ENCODE data around the gene PUS10.
"Not testable (repeated sequence)": the region's sequence is repeated elsewhere in the genome, so short reads cannot be mapped to it uniquely, and the experiment has no call there.

DNA sequence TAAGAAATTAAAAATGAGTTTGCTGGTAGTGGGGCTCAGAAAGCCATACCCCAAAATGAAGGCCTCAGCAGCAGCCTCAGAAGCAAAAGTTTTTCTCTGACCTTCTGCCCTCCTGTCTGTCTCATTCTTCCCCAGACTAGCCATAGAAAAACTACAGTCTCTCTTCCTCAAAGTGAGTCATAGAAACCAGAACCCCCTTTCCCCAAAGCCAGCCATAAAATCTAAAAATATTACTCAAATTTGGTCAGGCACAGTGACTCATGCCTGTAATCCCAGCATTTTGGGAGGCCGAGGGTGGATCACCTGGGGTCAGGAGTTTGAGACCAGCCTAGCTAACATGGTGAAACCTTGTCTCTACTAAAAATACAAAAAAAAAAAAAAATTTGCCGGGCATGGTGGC, 5.8 kb downstream of the PUS10 start:
- TF ChIP-seq POLR2AphosphoS5 (IDR thresholded peaks at IDR 0.05; ENCODE audit: low read depth): not testable (repeated sequence)
- TF ChIP-seq, protein P1, sequence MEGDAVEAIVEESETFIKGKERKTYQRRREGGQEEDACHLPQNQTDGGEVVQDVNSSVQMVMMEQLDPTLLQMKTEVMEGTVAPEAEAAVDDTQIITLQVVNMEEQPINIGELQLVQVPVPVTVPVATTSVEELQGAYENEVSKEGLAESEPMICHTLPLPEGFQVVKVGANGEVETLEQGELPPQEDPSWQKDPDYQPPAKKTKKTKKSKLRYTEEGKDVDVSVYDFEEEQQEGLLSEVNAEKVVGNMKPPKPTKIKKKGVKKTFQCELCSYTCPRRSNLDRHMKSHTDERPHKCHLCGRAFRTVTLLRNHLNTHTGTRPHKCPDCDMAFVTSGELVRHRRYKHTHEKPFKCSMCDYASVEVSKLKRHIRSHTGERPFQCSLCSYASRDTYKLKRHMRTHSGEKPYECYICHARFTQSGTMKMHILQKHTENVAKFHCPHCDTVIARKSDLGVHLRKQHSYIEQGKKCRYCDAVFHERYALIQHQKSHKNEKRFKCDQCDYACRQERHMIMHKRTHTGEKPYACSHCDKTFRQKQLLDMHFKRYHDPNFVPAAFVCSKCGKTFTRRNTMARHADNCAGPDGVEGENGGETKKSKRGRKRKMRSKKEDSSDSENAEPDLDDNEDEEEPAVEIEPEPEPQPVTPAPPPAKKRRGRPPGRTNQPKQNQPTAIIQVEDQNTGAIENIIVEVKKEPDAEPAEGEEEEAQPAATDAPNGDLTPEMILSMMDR (IDR thresholded peaks at IDR 0.05; ENCODE audit: insufficient read depth, low read length): not testable (repeated sequence)

Data from HL-60 (cell line).